ELF-1 (cell line): Measurements from ENCODE around the gene KIF3A.
A peak's percentile ranks its signal among the peaks of the same experiment; 100 is the strongest.

Experiments used
- DNase-seq: peaks from one replicate; pipeline ENCODE4 v3.0.0-alpha.2; 2016; ENCODE audit warnings: low read depth, low spot score

KIF3A gene

GRCh38 chr5:132677682-132678400 lies 59.5 kb downstream of the KIF3A start:
- DNase-seq: no peak

- peak; percentile 63 for DNase-seq
Observed at GRCh38 chr5:132677191-132677590, 60.2 kb downstream of the KIF3A start.

GRCh38 chr5:132675936-132676689 lies 61.2 kb downstream of the KIF3A start:
- no peak for DNase-seq

DNA sequence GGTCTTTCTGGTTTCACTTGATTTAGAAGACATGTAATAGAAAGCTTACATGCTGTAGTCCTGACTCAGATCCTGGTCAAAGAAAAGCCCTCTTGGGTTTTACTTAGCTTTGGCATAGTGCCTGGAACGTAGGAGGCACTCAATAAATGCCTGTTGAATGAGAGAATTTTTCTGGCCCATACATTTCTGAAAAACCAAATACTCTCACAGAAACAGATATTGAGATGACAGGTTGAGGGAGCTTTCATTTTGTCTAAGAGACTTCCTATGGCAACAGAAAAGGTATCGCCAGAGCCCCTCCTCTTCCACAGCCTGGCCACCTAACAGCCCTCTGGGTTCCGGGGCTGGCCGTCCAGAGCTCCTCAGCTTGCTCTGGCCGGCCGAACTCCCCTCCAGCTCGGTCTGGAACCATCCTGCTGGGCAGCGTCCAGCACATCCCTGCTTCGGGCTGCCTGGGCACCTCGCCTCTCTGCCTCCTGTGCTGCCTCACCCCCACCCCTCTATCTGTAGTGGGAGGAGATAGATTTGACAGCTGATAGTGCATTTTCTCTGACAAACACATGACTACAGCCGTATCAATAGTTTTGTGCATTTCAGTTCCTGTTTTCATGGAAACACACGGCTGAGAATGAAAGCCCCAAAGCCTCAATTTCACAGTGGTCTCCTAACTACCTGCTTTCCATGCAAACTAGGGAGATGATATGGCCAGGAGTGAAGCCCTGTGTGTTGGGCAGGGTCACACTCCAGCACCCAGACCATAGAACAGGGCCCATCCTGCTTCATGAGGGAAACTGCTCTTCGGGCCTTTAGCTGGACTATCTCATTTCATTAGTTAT lies 62.5 kb downstream of the KIF3A start:
- no peak for DNase-seq

DNA sequence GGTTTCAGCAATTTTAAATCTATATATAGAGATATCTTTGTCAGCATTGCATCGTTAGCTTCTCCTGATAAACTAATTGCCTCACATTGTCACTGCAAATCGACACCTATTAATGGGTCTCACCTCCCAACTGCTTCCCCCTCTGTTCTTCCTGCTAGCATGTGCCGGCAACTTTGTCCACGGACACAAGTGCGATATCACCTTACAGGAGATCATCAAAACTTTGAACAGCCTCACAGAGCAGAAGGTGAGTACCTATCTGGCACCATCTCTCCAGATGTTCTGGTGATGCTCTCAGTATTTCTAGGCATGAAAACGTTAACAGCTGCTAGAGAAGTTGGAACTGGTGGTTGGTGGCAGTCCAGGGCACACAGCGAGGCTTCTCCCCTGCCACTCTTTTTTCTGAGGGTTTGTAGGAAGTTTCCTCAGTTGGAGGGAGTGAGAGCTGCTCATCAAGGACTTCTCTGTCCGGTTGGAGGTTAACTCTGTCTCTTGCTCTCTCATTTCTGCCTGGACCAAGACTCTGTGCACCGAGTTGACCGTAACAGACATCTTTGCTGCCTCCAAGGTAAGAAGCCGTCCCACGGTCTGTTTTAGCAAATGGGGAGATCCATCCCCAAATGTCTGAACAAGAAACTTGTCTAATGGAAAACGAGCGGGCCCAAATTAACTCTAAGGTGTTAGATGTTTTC lies 63.3 kb downstream of the KIF3A start, which contains the start of gene IL4:
TSS of gene IL4 (plus strand) at position 51 of the 692 bp plus-strand sequence. CDS start at position 113, 62 bp downstream.
- no peak for DNase-seq

DNA sequence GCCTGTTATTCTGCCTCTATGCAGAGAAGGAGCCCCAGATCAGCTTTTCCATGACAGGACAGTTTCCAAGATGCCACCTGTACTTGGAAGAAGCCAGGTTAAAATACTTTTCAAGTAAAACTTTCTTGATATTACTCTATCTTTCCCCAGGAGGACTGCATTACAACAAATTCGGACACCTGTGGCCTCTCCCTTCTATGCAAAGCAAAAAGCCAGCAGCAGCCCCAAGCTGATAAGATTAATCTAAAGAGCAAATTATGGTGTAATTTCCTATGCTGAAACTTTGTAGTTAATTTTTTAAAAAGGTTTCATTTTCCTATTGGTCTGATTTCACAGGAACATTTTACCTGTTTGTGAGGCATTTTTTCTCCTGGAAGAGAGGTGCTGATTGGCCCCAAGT lies 63.9 kb downstream of the KIF3A start:
- no peak for DNase-seq

- DNase-seq: no peak
Observed at GRCh38 chr5:132671000-132671399, 66.3 kb downstream of the KIF3A start.

- DNase-seq: peak; percentile 27
Observed at GRCh38 chr5:132669966-132670882, 67.1 kb downstream of the KIF3A start.

- no peak for DNase-seq
Observed at GRCh38 chr5:132669455-132669820, 67.9 kb downstream of the KIF3A start.

GRCh38 chr5:132668706-132669454 lies 68.5 kb downstream of the KIF3A start:
- no peak for DNase-seq

DNA sequence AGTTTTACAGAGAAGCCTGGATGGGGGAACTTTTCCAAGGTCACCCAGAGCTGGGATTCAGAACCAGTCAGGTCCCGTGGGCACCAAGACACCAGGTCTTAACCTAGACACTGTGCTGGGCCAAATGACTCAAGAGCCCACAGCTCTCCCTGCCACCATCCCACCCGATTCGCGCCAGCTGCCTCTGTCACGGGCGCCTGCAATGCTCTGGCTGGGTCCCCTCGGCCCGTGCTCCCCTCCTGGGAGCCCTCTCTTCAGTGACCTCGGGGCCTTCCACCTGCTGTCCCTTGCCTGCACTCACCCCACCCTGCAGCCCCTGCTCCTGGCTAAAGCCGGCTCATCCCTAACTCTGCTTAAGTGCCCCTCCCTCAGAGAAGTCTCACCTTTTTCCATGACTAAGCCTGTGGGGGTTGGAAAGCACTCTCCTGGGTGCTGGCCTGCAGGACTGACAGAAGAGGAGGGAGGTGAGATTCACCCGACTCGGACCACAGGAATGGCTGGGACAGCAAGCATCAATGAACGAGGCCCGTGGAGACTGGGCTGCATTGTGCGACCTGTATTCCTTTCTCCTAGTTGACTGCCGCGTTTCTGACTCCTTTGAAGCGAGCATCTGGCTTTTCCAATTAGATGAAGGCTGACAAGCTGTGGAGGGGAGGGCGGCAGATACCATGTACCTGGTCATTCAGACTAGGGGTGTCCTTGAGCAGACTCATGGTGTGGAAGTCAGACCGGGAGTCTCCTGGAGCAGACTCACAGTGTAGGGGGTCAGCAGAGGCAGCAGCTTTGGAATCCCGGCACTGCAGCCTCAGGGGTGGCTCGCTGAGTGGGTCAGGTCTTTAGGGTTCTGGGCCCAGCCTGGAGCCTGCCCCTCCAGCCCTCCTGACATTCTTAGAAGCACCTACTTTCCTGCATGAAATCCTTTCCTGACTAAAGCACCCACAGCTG lies 69.3 kb downstream of the KIF3A start:
- DNase-seq: peak; percentile 16

DNA sequence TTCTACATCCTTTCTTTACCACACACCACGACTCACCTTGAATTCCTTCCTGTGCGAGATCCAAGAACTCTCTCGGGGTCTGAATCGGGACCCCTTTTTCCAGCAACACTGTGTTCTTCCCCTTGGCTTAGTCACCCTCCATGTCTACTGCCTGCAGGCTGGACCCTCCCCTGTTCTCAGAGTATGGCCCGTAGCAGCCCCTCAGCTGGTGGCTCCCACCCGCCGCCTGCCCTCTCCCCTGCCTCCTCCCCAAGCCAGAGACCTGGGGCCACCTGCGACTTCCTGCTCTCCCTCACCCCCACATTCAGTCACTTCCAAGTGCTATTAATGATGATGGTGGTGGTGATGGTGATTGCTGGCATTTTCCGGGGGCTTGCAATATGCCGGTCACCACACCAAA lies 70.0 kb downstream of the KIF3A start:
- no peak for DNase-seq

- no peak for DNase-seq
Observed at GRCh38 chr5:132666310-132667123, 70.8 kb downstream of the KIF3A start.

- DNase-seq: no peak
Observed at GRCh38 chr5:132665574-132666080, 71.7 kb downstream of the KIF3A start.

DNA sequence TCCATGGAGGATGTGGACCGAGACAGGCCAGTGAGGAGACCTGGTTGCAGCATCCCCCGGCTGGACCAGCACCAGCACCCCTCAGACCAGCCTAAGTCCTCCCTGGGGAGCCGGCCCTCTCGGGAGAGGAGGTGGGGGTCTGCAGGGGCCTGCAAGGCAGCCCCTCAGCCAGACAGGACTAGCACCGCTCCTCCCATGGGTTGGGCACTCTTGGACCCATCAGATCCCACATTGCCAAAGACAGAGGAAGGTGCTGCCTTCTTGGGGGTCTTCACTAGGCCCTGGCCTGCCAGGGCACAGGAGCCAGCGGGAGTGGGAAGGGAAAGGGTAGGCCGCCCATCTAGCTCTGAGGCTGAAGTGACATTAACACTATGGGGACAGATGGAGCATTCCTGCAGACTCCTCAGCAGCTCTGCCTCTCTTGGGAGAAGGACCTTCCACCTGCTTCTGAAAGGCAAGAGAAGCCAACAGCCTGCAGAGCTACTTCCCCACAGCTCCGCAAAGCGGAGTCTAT lies 72.6 kb downstream of the KIF3A start:
- DNase-seq: no peak

DNA sequence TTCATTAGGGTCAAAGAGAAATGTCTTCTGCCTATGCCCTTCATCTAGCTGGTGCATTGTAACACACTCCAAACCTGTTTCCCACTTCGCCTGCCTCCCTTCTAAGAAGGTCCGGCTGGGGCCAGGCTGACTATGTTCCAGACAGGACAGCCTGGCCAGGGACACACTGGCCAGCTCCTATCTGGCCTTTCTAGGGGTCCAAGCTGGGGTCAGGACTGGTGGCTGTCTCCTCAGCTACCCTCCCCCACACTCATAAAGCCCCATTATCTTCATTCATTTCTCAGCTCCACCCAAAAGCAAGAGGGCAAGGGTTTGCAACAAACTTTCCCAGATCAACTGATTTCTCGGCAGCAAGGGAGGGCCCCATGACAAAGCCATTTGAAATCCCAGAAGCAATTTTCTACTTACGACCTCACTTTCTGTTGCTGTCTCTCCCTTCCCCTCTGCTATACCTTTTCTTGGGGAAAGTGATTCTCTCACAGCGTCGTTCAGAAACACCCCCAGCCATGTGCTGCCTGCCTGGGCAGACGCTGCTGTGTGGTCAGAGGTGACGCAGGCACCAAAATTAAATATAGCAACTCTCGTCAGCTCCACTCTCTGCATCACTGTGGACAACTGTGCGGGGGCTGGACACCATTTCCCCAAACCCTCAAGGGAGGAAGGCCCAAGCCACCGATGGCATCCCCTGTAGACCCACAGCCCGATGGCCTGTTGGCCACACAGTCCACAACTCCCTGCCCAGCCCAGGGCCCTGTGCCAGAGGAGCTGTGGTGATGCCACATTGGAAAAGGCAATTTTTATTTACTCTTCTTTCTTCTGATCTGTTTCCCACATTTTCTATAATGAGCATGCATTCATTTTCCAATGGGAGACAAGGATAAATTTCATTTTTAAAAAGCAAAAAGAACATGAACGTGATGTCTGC lies 73.3 kb downstream of the KIF3A start:
- DNase-seq: no peak
